GM18870 (cell line): ENCODE data around the gene CDC42EP3.

Source experiments
- ATAC-seq: cut with Tn5 transposase; IDR thresholded peaks from one replicate; pipeline ENCODE4 v1.9.1; 2021; ENCODE audit warnings: moderate library complexity; ENCODE audit not compliant: unreplicated experiment

The CDC42EP3 gene, protein sequence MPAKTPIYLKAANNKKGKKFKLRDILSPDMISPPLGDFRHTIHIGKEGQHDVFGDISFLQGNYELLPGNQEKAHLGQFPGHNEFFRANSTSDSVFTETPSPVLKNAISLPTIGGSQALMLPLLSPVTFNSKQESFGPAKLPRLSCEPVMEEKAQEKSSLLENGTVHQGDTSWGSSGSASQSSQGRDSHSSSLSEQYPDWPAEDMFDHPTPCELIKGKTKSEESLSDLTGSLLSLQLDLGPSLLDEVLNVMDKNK

DNA sequence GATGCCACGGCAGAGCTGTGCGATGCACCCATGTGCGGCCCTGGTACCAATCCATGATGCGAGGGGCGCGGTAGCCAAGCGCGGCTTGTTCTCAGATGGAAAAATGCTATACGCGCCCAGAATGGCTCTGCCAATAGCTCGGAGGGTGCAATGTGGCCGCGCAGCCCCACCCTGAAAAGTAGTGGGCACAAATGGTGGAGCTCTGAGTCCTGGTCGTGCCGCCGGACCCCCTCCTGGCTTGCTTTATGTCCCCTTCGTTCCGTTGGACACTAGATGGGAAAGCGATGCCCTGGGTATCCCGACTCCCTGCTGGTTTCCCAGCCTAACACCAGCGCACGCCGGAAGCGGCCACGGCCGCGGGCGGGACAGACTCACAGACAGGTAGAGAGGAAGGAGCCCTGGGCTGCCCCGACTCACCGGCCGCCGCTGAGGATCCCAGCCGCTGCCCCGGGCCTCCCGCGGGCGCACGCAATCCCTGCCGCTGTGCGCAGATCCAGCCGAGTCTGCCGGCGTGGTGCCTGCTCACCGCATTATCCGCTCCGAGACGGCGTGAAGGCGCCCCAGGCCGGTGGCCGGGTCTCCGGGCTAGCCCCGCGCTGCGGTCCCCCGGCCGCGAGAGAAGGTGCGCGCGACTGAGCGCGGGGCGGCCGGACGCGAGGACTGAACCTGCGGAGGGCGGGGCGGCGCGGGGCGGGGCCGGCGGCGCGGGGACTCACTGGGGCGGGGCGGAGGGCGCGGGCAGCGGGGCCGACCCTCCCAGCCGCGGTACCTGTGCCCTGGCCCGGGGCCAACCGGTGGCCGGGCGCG is at the start of gene CDC42EP3:
CDC42EP3 (minus strand) TSS at position 634 of the 807 bp plus-strand sequence. CDS start 25,055 bp downstream, outside the sequence.
- ATAC-seq, result peak; percentile 13

DNA sequence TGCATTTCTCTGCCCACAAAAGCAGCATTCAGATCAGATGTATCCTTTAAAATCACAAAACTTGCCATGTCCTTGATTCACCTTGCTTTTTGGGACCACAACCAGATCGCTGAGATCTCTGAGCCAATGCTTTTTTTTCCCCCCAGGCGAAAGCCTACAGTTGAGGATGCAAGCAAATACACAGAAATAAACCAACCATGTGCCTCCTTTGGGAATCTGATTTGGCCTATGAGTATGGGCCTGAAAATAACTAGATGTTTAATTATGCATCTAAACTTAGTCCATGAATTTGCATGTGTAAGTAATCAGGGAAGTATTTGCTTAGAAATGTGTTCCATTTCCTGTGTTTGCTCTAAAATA is 49.7 kb upstream of the CDC42EP3 start:
- no peak for ATAC-seq

DNA sequence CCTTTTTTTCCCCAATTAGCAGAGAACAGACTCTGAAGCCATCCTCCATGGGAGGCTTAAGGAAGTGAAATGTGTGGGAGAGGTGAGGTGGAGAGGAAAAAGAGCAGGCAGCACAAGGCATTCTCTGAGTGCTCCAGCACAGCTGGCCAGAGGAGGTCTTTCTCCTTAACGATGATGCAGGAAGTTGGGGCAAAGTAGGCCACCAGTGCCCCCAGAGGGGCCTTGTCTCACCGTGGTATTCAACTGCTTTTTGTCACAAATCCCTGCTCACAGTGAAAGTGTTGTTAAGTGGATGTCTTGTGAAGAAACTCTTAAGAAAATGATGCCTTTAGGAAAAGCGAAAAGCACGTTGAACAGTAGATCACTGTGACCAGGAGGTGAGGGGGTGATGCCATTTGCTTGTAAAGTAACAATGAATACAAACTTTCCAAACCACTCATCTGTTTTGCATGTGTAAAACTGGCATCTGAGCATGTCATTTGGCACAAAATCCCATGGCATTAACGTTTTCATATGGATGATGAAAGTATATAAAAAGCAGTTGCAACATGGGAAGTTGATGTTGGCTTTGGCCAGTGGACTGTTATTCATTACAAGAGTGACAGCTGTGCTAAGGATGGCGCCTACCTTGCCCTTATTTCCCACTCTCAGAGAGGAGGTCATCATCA is 49.2 kb upstream of the CDC42EP3 start:
- no peak for ATAC-seq

DNA sequence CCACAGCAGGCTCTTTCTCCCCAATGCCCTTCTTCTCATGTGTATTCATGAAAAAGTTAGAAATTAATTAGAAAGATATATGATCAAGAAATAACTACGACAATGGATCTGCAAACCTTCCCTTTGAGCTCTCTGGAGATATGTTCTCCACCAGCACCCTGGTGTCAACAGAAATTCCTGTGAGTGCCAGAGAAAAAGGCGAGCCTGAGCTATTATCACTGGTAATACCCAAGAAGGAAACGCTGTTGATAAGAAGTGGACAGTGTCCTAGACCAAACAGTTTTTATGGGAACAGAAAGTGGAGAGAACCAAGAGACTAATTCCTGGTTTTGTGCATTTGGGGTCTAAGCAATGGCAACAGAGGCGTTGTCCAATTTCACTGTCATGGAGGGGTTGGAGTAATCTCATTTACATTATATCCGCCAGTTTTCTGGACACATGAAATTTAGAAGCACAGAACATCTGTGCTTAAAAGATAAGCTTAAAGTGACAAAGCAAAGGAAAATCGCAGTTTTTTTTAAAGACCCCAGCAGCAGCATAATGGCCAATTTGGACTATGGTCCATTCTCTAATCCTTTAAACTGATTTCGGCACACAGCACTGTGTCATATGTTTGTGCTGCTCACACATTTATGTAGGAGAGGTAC is 47.2 kb upstream of the CDC42EP3 start:
- ATAC-seq, result no peak

DNA sequence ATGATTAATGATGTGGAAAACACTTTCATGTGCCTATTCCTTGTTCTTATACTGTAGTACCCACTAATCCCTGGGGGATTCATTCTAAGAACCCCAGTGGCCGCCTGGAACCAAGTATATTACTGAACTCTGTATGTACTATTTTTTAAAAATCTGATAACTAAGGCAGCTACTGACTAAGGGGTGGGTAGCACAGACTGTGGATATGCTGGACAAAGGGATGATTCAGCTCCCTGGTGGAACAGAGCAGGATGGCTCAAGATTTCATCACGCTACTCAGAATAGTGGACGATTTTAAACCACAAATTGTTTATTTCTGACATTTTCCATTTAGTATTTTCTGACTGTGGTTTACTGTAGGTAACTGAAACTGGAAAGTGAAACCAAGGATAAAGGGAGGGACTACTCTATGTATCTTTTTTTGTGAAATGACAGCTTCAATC is 41.8 kb upstream of the CDC42EP3 start:
- ATAC-seq, result no peak

DNA sequence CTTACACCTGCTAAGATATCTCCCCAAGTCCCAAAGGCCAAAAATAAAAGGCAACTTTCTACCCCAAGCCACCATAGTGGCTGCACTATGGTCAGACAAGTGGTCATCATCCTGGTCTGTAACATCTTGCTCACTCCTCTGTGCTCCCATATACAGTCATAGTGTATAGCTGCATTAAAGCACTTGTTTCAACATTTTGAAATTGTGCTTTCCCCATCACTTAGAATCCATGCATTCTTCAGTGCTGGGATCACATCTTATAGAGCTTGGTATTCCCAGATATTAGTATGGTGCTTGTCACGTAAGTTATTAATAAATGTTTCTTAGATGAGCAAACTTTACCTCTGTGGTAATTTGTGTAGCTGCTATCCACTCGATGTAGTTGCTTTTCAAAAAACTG is 40.4 kb upstream of the CDC42EP3 start:
- ATAC-seq, result no peak

DNA sequence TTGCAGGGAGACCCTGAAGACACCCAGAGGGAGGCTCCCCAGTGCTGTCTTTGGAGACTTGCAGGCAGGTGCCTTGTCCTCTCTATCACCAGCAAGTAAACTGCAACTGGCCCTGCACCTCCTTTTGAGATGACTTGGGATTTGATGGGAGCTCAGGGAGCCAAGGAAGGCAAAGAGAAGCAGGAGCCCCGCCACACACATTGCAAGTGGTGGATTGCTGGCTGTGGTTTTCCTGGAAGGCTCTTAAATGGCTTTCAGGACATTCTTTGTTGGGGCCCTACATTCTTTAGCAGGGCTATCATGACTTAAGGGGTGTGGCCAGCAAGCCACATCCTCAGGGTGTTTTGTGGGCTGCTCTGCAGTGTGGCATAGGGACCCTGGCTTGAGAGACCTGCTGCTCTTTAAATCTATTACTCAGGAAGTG is 39.9 kb upstream of the CDC42EP3 start:
- ATAC-seq, result peak; percentile 45

DNA sequence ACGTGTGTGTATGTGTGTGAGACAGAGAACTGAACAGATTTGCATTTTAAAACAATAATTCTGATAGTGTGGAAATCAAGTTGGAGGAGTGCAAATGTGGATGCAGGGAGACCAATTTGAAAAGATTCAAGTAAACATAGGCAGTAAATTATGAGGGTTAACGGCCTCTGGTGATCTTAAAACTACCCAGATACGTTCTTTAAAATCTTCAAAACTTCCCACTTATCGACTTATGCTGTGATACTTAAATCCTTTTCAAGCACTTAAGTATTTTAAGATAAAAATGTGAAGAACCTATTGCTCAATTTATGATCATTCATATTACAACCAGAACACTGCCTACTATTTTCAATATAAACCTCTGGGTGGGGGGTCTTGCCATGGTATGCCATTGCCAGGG is 37.7 kb upstream of the CDC42EP3 start:
- ATAC-seq, result no peak

DNA sequence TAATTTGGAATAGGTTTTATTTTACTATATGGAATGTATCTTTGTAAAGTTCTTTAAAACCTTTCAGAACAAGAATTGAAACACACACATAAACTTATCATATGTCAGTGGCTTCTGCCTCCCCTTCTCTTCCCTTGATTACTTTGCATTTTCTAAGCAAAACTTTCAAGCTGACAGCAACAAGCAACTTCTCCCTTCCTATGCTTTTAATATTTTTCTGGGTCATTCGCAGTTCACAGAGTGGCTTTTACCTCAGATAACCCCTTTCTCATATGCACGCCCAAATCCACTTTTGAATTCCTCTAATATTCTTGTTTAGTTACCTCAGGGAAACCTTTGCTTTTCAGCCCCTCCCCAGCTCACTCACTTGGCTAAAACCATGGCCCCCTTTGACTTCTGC is 36.7 kb upstream of the CDC42EP3 start:
- ATAC-seq, result no peak

DNA sequence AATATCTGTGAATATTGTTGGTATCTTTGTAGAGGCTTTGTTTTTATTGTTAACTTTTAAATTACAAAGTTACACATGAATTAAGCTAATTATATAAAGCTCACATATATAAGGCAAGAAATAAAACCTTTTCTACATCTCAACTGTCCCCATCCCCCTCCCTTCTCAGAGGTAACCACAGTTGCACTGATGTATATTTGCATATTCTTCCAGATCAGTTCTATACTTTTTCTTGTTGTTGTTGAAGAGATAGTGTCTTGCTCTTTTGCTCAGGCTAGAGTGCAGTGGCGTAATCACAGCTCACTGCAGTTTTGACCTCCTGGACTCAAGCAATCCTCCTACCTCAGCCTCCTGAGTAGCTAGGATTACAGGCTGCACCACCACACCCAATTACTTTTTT is 36.0 kb upstream of the CDC42EP3 start:
- ATAC-seq, result no peak

DNA sequence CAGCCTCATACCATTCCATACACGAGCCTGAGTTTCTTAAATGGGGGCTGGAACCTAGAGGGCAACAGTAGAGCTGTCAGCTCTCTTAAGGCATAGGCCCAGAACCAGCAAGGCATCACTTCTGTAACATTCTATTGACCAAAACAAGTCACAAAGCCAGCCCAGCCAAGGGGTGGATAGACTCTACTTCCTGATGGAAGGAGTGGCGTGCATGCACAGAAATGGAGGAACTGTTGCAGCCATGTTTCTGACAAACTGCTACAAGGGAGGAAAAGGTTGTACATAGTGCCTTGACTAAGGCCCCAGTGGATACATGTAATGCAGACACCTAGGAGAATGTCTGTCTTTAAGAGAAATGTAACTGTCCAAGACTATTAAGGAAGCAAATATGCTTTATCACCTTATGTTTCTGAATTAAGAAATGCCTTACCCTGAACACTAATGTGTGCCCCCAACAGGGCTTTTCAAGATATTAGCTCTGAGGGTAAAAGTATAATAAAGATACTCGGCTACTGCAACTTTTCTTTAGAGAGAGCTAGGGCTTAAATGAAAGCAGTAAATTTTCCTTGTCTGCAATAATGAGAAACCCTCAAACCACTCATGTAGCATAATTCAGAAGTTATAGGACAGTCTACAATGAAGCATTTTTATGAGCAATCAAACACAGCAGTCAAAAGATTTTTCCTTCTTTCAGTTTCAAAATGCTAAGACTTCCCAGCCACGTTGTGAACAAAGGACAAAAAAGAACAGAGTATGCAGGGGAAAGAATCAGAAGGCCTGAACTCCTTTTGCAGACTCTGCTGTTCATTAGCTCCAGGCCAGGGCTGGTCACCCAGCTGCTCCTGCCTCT is 35.1 kb upstream of the CDC42EP3 start:
- no peak for ATAC-seq

DNA sequence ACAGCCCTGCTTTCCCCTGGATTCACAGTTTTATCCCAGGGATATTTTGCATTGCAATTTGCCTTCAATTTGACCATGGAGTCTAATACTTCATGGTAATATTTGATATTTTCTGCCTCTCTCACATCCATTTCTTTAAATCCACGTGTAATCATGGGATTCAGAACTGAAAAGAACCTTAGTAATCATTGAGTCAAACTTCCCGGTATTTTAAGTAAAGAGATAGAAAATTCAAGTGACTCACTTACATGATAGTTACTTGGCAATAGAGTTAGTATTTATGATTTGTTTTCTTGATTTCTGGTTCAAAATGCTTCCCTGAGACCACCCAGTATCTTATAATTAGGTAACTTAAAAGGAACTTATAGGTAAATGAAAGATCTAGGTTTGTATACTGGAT is 33.7 kb upstream of the CDC42EP3 start:
- ATAC-seq, result no peak

DNA sequence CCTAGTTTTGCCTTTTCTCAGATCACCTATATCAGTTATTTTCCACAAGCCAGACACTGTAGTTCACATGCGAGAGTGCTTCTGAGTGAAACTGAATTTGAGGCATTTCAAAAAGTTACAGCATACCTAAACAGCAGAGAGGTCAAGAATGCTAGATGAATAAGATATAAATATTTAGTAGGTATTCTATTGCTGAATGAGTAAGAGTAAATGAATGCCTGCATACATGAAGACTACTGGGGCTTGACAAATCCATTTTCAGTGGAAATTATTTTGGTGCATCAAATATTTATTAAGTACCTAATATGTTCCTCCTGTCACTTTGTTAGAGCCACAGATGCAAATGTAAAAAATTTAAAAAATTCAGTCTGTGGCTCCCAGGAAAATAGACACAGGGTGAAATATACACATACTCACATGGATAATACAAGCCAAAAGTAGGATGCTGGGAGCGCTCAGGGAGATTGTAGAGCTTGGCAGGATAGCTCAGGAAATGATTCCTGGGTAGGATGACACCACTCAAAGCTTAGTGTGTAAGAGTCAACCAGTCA is 27.6 kb upstream of the CDC42EP3 start:
- ATAC-seq, result no peak

DNA sequence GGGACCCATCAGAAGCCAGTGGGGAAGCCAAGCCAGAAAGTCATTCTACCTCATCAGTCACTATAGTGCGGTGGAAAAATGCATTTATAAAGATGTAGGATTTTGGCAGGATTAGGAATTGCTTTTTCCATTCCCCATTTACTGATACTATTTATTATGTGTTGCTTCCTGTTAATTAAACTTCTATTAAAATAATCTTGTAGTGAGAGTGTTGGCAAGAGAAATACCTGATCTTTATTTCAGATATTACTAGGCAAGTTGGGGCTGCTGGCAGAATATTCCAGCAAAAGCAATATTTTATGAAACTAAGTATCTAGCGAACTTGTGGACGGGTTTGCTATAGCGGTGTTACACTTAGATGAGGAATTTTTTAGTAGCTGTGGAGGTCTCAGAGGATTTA is 23.9 kb upstream of the CDC42EP3 start:
- no peak for ATAC-seq

DNA sequence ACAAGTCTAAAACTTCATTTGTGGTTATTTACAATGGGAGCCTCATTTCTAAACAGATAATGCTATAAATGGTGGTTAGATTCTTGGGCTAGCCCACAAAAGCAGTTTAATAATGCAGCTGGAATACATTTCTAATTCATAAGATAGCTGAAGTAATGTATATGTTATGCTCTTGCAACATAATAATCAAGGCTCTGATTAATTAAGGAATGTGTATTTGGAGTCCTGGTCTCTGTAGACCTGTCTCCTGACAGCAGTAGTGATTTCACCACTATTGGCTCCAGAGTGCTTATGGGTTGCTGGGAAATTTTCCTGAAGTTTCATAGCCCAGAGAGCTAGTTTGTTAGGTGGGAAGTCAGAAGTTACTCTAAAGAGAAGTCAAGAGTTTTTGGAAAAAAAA is 21.3 kb upstream of the CDC42EP3 start:
- no peak for ATAC-seq

DNA sequence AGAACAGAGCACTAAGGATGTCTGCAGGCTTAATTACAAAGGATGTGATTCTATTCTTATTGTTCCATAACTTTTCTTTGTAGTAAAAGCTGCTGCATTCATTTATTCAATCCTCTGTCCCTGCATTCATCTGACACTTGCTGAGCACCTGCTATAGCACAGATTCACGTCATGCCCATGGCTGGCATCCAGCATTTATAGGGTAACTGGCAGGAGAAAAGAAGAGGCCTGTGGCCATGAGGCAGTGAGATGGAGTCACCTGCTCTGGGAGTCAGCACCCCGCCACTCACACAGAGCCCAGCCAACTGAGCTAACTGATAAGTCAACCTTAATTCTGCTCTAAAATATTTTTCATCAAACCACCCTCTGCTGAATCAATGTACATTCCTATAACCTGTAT is 18.3 kb upstream of the CDC42EP3 start:
- ATAC-seq, result no peak

DNA sequence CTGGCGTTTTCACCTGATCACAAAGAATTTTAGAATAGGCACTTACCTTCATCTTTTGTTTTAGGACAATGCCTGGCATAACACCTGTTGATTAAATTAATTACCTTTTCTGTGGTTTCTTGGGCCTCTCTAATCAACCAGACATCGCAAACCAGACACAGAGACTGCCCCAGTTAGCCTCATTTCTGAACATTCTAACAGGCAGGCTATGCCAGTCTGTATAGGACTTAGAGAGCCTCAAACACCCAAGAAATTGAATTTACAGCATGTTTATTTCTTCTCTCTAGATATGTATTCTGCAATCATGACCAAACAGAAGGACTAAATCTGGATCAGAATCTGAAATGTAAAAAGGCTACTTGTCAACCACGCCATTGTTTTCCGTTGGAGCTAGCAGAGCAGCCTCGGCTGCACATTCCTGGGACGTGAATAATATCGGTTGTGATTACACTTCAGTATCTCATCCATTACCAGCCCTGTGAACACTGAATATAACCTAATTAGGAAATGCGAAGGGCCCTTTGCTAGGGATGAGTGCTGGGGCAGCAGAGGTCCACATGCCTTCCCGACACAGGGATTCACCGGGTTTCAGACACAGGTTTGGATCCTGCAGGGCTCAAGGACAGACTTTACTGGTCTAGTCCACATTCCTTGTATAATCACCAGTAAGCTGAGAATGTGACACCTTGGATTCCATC is 17.5 kb upstream of the CDC42EP3 start:
- ATAC-seq, result no peak

DNA sequence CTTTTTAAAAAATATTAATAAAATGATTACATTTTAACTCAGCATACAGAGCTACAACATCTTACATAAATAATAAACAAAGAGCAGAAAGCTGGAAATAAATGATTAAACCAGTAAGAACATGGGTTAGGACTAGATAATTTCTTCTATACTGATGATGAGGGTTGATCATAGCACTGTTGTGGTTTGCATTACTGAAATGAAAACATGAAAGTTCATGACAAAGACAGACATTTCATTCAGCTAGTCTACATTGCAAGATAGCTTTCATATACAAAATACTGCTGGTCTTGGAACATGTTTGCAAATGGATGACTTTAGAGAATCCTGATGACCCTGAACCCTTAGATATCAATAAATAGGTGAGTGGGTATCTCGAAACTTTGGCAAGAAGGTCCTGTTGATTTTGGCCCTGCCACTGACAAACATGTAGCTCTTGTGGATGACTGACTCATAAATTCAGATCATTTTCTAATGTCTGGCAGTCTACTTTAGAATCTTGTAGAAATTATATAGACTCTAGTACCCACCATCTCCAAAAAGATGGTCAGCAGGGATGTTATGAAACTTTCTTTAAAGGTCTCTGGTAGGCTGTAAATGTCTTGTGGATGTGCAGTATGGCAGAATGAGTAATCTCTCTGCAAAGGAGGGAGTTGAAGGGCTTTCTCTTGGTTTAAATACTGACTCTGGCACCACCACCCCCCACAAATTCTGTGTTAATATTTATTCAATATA is 15.5 kb upstream of the CDC42EP3 start:
- no peak for ATAC-seq

DNA sequence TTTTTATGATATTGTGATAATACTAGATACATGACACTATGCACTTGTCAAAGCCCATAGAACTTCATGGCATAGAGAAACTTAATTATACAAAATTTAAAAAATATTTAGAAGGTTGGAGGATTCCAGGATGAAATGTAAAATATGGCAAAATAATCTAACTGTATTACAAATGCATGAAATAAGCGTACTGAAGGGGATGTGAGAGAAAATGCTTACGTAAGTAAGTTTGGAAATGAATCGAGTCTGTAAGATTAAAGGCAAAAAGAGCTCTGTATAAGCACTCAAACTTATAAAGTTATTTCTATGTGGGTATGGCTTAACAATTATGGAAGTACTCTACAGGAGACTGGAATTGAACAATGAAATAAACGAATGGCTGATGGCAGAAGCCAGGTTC is 13.4 kb upstream of the CDC42EP3 start:
- no peak for ATAC-seq
